ENCODE measurements around the gene PATJ. TPM values are rescaled to one million over a fixed set of nuclear protein-coding genes. Genes with fewer than 3 reads are reported as not detected.

Gene PATJ
- total and polyA plus RNA-seq, 2 donors (not counting 3 experiments of a cell fraction or from before 2014, with no cell fraction given) = 1.1 to 3.0 TPM

DNA sequence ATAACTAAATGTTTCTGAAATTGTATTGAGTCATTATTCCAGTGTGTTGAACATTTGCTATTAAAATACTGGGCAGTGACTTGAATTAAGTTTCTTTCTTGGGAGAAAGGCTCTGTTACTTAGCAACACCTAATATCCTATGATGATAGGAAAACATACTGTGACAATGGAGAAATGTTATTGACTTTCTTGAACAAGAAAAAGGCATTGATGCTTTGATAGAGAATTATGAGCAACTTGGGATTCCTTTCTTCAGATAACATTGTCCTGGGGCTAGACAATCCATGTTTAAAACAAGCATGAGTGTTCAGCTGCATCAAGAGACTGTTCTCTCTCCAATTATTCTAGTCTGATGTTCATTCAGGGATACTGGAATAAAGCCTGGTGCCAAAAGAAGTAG, 236.5 kb downstream of the PATJ start:
- Histone ChIP-seq H3K36me3 (ENCODE audit: control insufficient read depth in 2 of 2, extremely low read depth in 1 of 2, insufficient read depth in 2 of 2, low read length in 2 of 2) (no peaks in the 10 kb centered on the region), H3K4me3 (replicated peaks in 1 of 3; ENCODE audit: insufficient read depth in 1 of 3, low read depth in 1 of 3, low read length in 3 of 3) (no peak overlapping the region), H3K4me1 (ENCODE audit: control insufficient read depth, extremely low read depth, insufficient read depth, low read length) (no peaks in the 10 kb centered on the region), H2AFZ (ENCODE audit: low read depth, low read length) (no peak overlapping the region), H3K9me3 (replicated peaks; ENCODE audit: control insufficient read depth, insufficient read depth, low read length) (no peaks in the 10 kb centered on the region), H3K27ac (ENCODE audit: insufficient read depth, low read depth, low read length) (no peak overlapping the region), H3K4me2 (ENCODE audit: insufficient read depth, low read length) (no peak overlapping the region), H3K9me1 (replicated peaks; ENCODE audit: control insufficient read depth, extremely low read depth, insufficient read depth, low read length) (no peaks in the 10 kb centered on the region), H3K27me3 (ENCODE audit: control insufficient read depth in 2 of 2, insufficient read depth in 2 of 2, low read length in 2 of 2) (no peaks in the 10 kb centered on the region), H4K20me1 (replicated peaks; ENCODE audit: control insufficient read depth, extremely low read depth, insufficient read depth, low read length) (no peaks in the 10 kb centered on the region), H3K9ac (replicated peaks; ENCODE audit: extremely low read depth, insufficient read depth, low read length) (no peak overlapping the region), H3K79me2 (ENCODE audit: control insufficient read depth, insufficient read depth, low read length) (no peaks in the 10 kb centered on the region)
- FAIRE-seq (no peak), DNase-seq (ENCODE audit: low read depth, low spot score) (no peak)
- POLR2A ChIA-PET = no interaction called here
- TF ChIP-seq POLR2A (IDR thresholded peaks at IDR 0.05; ENCODE audit: low read depth, low read length) = no peak
- TF ChIP-seq JUN (IDR thresholded peaks at IDR 0.05; ENCODE audit: borderline replicate concordance, insufficient read depth, insufficient read length, low read depth) = no peak
- TF ChIP-seq, protein P1, sequence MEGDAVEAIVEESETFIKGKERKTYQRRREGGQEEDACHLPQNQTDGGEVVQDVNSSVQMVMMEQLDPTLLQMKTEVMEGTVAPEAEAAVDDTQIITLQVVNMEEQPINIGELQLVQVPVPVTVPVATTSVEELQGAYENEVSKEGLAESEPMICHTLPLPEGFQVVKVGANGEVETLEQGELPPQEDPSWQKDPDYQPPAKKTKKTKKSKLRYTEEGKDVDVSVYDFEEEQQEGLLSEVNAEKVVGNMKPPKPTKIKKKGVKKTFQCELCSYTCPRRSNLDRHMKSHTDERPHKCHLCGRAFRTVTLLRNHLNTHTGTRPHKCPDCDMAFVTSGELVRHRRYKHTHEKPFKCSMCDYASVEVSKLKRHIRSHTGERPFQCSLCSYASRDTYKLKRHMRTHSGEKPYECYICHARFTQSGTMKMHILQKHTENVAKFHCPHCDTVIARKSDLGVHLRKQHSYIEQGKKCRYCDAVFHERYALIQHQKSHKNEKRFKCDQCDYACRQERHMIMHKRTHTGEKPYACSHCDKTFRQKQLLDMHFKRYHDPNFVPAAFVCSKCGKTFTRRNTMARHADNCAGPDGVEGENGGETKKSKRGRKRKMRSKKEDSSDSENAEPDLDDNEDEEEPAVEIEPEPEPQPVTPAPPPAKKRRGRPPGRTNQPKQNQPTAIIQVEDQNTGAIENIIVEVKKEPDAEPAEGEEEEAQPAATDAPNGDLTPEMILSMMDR (IDR thresholded peaks at IDR 0.05; ENCODE audit: extremely low read depth in 1 of 2, insufficient read depth in 1 of 2, low read depth in 1 of 2, low read length in 2 of 2) = no peak
- no peak for TF ChIP-seq MYC (IDR thresholded peaks at IDR 0.05; ENCODE audit: low read depth, low read length)
- TF ChIP-seq POLR2AphosphoS5 (IDR thresholded peaks at IDR 0.05; ENCODE audit: insufficient read depth, low read depth, low read length) = no peak
- no peak for TF ChIP-seq FOS (IDR thresholded peaks at IDR 0.05; ENCODE audit: borderline replicate concordance, insufficient read depth, low read length)
- no peak for TF ChIP-seq EZH2 (IDR thresholded peaks at IDR 0.05; ENCODE audit: borderline replicate concordance, low read depth, low read length, severe bottlenecking)
- no peak for TF ChIP-seq GATA2 (IDR thresholded peaks at IDR 0.05; ENCODE audit: insufficient read depth, insufficient read length, low read depth, low read length)
- TF ChIP-seq, protein P2, sequence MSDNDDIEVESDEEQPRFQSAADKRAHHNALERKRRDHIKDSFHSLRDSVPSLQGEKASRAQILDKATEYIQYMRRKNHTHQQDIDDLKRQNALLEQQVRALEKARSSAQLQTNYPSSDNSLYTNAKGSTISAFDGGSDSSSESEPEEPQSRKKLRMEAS (IDR thresholded peaks at IDR 0.05; ENCODE audit: insufficient read depth, insufficient read length) = no peak
- CTCF ChIA-PET = no interaction called here
- BruUV-seq (replicated peaks) = no TSS peak
- intact Hi-C loops (cut with micrococcal nuclease) (no loop called here), dilution Hi-C loops (cut with MboI; ENCODE audit: extremely low pct_ligation_motif_present, low sequenced_read_pairs) (no loop called here)

Measured in endothelial cell of umbilical vein (primary cell).